HUES6 (cell line): ENCODE results near the gene DIAPH1.

Source experiments
- H3K27ac ChIP-seq: 2 replicates; pipeline ENCODE4 v1.7.0; 2013; ENCODE audit warnings: low read depth, mild to moderate bottlenecking, low read length, inconsistent platforms
- H3K27me3 ChIP-seq: 2 replicates; pipeline ENCODE4 v1.6.1; 2013; ENCODE audit warnings: low read length; ENCODE audit not compliant: control insufficient read depth, insufficient read depth
- H3K36me3 ChIP-seq: 2 replicates; pipeline ENCODE4 v1.6.1; 2013; ENCODE audit warnings: low read length; ENCODE audit not compliant: control insufficient read depth, insufficient read depth
- H3K4me1 ChIP-seq: 2 replicates; pipeline ENCODE4 v1.6.1; 2013; ENCODE audit warnings: low read length; ENCODE audit not compliant: control insufficient read depth, insufficient read depth
- H3K4me3 ChIP-seq: 2 replicates; pipeline ENCODE4 v1.5.1; 2013; ENCODE audit warnings: low read depth, low read length
- H3K9ac ChIP-seq: one replicate; pipeline ENCODE4 v1.6.1; 2013; ENCODE audit warnings: mild to moderate bottlenecking, low read length
- H3K9me3 ChIP-seq: 2 replicates; pipeline ENCODE4 v1.6.1; 2013; ENCODE audit warnings: low read depth, low read length; ENCODE audit not compliant: control insufficient read depth, insufficient read depth

Gene DIAPH1

DNA sequence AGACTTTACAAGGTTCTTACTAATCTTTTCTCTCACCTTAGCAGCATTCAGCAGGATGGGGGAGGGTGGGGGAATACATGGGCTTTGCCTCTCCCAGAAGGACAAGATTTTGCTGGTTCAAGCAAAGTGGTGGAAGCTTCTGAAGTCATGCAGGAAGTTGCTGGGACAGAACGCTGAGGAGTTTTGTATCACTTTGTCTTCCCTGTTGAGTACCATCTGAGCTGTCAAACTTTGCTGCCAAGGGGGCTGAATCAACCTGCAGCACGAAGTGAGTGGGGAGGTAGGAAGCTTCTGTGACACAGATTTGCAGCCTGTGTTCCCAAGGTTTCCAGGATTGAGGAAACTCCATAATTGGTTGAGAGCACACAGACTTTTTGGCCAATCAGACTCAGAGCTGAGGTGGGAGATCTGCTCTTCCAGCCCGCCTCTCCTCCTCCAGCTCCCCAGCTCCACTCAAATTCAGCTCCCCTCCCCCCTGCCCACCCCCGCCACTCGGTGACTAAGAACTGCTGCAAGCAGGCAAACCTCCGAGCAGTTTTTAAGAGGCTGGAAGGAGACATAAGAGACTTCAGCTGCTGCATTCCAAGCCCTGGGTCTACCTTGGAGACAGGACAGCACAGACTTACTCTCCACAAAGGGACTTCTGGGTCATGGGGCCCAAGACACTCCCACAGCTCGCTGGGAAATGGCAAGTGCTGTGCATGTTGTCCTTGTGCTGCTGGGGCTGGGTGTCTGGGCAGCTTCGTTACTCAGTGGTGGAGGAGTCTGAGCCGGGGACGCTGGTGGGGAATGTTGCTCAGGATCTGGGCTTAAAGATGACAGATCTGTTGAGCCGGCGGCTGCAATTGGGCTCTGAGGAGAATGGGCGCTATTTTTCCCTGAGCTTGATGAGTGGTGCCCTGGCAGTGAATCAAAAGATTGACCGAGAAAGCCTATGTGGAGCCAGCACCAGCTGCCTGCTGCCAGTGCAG lies 129.9 kb downstream of the DIAPH1 start, which contains the start of gene PCDHGC5:
PCDHGC5 (plus strand) TSS at position 491 of the 971 bp plus-strand sequence; CDS start at position 651, 160 bp downstream.
- Histone ChIP-seq H3K9me3 (no peaks in the 10 kb centered on the region), H3K36me3 (no peaks in the 10 kb centered on the region; the same call in 1 of the 2 replicates), H3K4me3 (no peak within 1 kb of the TSS; the same call in 1 of the 2 replicates), H3K27me3 (peaks cover 77% of the 10 kb centered on the region), H3K27ac (no peak within 1 kb of the TSS), H3K9ac (no peak within 1 kb of the TSS), H3K4me1 (peaks cover 50% of the 10 kb centered on the region)

DNA sequence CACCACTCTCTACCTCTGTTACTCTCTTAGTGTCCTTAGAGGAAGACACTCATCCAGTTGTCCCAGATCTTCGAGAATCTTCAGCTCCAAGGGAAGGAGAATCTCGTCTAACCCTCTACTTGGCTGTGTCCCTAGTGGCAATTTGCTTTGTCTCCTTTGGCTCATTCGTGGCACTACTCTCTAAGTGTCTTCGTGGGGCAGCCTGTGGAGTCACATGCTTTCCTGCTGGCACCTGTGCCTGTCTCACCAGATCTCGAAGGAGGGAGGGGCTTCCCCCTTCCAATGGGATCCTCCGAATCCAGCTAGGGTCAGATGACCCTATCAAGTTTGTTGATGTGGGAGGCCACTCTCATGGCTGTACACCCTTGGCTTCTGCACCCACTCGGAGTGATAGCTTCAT lies 131.7 kb downstream of the DIAPH1 start:
- H3K27me3 ChIP-seq, result peaks cover 59% of the 10 kb centered on the region
- no peak overlapping the region for H3K4me3 ChIP-seq
- peaks cover 49% of the 10 kb centered on the region for H3K4me1 ChIP-seq
- H3K27ac ChIP-seq, result no peak overlapping the region
- no peaks in the 10 kb centered on the region for H3K9me3 ChIP-seq
- no peaks in the 10 kb centered on the region; the same call in 1 of the 2 replicates for H3K36me3 ChIP-seq
- no peak overlapping the region for H3K9ac ChIP-seq

DNA sequence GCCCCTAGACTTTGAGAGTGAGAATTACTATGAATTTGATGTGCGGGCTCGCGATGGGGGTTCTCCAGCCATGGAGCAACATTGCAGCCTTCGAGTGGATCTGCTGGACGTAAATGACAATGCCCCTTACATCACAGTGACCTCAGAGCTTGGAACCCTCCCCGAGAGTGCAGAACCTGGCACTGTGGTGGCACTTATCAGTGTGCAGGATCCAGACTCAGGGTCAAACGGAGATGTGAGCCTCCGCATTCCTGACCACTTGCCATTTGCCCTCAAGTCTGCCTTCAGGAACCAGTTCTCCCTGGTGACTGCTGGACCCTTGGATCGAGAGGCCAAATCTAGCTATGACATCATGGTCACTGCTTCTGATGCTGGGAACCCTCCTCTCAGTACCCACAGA lies 132.7 kb downstream of the DIAPH1 start:
- Histone ChIP-seq H3K9me3 (no peaks in the 10 kb centered on the region), H3K27ac (no peak overlapping the region), H3K4me3 (peak overlapping the region; percentile 74; the same call in 1 of the 2 replicates), H3K9ac (no peak overlapping the region), H3K4me1 (peaks cover 46% of the 10 kb centered on the region), H3K27me3 (peaks cover 49% of the 10 kb centered on the region), H3K36me3 (no peaks in the 10 kb centered on the region; the same call in 1 of the 2 replicates)

DNA sequence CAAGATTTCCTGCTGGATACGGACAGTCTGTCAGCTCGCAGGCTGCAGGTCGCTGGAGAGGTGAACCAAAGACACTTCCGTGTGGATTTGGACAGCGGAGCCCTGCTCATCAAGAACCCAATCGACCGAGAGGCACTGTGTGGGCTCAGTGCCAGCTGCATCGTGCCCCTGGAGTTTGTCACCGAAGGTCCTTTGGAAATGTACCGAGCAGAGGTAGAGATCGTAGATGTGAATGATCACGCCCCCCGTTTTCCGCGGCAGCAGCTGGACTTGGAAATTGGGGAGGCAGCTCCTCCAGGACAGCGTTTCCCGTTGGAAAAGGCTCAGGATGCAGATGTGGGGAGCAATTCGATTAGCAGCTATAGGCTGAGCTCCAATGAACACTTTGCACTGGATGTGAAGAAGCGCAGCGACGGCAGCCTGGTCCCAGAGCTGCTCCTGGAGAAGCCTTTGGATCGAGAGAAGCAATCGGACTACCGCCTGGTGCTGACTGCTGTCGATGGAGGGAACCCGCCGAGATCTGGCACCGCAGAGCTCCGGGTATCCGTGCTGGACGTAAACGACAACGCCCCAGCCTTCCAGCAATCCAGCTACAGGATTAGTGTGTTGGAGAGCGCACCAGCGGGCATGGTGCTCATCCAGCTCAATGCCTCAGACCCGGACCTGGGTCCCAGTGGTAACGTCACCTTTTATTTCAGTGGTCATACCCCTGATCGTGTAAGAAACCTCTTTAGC lies 133.3 kb downstream of the DIAPH1 start:
- peak overlapping the region; percentile 32 for H3K9ac ChIP-seq
- peak overlapping the region; percentile 74 for H3K4me3 ChIP-seq
- H3K27ac ChIP-seq, result no peak overlapping the region
- H3K4me1 ChIP-seq, result peaks cover 43% of the 10 kb centered on the region
- H3K36me3 ChIP-seq, result no peaks in the 10 kb centered on the region; the same call in 1 of the 2 replicates
- H3K27me3 ChIP-seq, result peaks cover 43% of the 10 kb centered on the region
- H3K9me3 ChIP-seq, result no peaks in the 10 kb centered on the region

DNA sequence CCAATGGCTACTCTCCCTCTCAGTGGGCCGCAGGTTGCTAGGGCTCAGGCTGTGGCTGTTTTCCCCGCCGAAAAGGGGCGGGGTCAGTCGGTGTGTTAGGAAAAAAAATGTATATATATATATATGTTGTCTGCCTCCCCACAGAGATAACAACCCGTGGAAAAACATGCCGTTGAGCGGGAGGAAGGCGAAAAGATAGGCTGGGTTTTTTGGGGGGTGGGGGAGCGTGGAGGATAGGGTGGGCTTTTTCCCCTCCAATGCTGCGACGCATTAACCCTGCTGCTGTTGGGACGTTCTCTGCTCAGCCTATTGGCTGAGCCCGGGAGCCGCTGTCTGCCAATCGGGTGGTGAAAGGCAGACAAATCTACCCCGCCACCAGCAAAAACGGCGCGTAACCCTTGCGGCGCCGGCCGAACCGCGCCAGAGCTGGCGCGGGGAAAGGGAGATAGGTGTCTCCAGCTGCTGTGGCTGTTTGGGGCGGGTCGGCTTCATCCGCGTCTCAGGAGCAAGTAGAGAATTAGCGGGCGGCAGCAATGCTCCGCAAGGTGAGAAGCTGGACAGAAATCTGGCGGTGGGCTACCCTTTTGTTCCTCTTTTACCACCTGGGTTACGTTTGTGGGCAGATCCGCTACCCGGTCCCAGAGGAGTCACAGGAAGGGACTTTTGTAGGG lies 134.0 kb downstream of the DIAPH1 start, which contains the start of gene PCDHGC4:
PCDHGC4 (plus strand) TSS at position 390 of the 671 bp plus-strand sequence; CDS start at position 534, 144 bp downstream.
- peak within 1 kb of the TSS; percentile 37; the same call in 1 of the 2 replicates for H3K27ac ChIP-seq
- H3K4me3 ChIP-seq, result peak within 1 kb of the TSS; percentile 74
- H3K27me3 ChIP-seq, result peaks cover 36% of the 10 kb centered on the region
- H3K9me3 ChIP-seq, result no peaks in the 10 kb centered on the region
- H3K4me1 ChIP-seq, result peaks cover 43% of the 10 kb centered on the region
- no peaks in the 10 kb centered on the region; the same call in 1 of the 2 replicates for H3K36me3 ChIP-seq
- peak within 1 kb of the TSS; percentile 40 for H3K9ac ChIP-seq

DNA sequence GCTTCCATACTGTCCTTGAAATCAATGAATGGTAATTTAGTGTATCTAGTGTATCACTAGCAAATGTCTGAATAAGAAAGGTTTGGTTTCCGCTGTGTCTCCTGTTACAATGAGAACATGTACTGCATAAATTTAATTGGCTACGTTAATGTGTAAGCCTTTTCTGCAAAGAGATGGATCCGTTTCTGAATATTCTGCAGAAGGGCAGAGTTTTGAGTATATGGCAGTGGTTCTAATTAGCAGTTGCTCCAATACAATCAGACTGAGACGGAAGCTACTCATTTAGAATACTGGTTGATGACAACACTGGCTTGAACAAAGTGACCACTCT lies 134.5 kb downstream of the DIAPH1 start:
- Histone ChIP-seq H3K36me3 (no peaks in the 10 kb centered on the region; the same call in 1 of the 2 replicates), H3K27ac (peak overlapping the region; percentile 37; the same call in 1 of the 2 replicates), H3K9me3 (no peaks in the 10 kb centered on the region), H3K9ac (peak overlapping the region; percentile 40), H3K4me3 (peak overlapping the region; percentile 74), H3K27me3 (peaks cover 31% of the 10 kb centered on the region), H3K4me1 (peaks cover 41% of the 10 kb centered on the region)

DNA sequence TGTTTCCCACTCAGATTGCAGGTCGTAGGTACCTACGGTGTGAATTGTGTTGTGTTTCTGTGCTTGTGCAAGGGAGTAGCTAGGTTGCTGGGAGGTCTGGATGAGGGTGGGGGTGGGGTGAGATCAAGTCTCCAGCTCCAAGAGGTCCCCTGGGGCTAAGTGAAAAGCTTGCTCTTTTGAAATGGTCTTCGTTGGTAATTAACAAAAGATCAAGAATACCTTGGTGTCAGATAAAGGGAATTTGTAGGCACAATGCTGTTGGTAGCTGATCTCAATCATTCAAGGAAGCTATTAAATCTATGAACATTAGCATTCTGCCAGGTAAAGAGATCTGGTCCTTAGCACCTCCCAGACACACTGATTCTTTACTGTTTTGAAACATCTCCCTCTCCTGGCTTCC lies 134.9 kb downstream of the DIAPH1 start:
- H3K27me3 ChIP-seq, result peaks cover 27% of the 10 kb centered on the region
- peak overlapping the region; percentile 74 for H3K4me3 ChIP-seq
- no peaks in the 10 kb centered on the region; the same call in 1 of the 2 replicates for H3K36me3 ChIP-seq
- H3K9me3 ChIP-seq, result no peaks in the 10 kb centered on the region
- peak overlapping the region; percentile 37; the same call in 1 of the 2 replicates for H3K27ac ChIP-seq
- peak overlapping the region; percentile 40 for H3K9ac ChIP-seq
- peaks cover 38% of the 10 kb centered on the region for H3K4me1 ChIP-seq

DNA sequence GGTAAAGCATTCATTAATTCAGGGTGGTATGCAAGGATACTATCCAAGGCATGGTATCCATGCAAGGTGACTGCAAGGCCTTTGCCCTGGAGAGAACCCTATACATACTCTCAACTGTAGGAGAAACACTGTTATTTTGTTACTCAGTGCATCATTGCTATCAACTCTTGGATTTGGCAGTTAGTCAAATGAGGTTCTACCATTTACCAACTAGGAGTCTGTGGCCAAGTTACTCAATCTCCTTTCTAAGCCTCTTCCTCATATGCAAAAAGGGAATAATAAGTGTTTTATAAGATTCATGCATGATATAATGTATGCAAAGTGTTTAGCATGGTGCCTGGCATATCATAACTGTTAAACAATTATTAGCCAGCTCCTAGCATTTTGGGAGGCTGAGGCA lies 139.0 kb downstream of the DIAPH1 start:
- H3K4me3 ChIP-seq, result no peak overlapping the region
- peaks cover 29% of the 10 kb centered on the region for H3K27me3 ChIP-seq
- no peak overlapping the region for H3K9ac ChIP-seq
- no peaks in the 10 kb centered on the region for H3K9me3 ChIP-seq
- H3K27ac ChIP-seq, result no peak overlapping the region
- peaks cover 36% of the 10 kb centered on the region for H3K4me1 ChIP-seq
- no peaks in the 10 kb centered on the region for H3K36me3 ChIP-seq

- H3K27me3 ChIP-seq, result peaks cover 29% of the 10 kb centered on the region
- no peak overlapping the region for H3K27ac ChIP-seq
- no peaks in the 10 kb centered on the region for H3K36me3 ChIP-seq
- no peak overlapping the region for H3K9ac ChIP-seq
- peak overlapping the region; percentile 13; the same call in 1 of the 2 replicates for H3K4me3 ChIP-seq
- no peaks in the 10 kb centered on the region for H3K9me3 ChIP-seq
- peaks cover 26% of the 10 kb centered on the region for H3K4me1 ChIP-seq
These were observed 140.4 kb downstream of the DIAPH1 start for GRCh38 chr5:141478321-141478945.

DNA sequence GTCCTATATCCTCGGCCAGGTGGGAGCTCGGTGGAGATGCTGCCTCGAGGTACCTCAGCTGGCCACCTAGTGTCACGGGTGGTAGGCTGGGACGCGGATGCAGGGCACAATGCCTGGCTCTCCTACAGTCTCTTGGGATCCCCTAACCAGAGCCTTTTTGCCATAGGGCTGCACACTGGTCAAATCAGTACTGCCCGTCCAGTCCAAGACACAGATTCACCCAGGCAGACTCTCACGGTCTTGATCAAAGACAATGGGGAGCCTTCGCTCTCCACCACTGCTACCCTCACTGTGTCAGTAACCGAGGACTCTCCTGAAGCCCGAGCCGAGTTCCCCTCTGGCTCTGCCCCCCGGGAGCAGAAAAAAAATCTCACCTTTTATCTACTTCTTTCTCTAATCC lies 141.0 kb downstream of the DIAPH1 start:
- 0 out of 2 replicates have a peak overlapping the region, but pooled peaks have one; percentile 13 for H3K4me3 ChIP-seq
- no peak overlapping the region for H3K9ac ChIP-seq
- no peaks in the 10 kb centered on the region for H3K36me3 ChIP-seq
- H3K4me1 ChIP-seq, result peaks cover 19% of the 10 kb centered on the region; the same call in 1 of the 2 replicates
- H3K27me3 ChIP-seq, result peaks cover 29% of the 10 kb centered on the region
- H3K9me3 ChIP-seq, result no peaks in the 10 kb centered on the region
- no peak overlapping the region for H3K27ac ChIP-seq
